Suprapubic skin (tissue), 4 donors: ENCODE results near the gene MICALL2. TPM values are rescaled to one million over a fixed set of nuclear protein-coding genes. Genes with fewer than 3 reads are reported as not detected.
"Not testable (repeated sequence)": the region's sequence is repeated elsewhere in the genome, so short reads cannot be mapped to it uniquely, and the experiment has no call there.

Source experiments
- DNase-seq, 2 donors: peaks; one replicate each; pipeline ENCODE4 v3.0.0-alpha.2; 2019; ENCODE audit warnings: low spot score in 2 of 2
- H3K27ac ChIP-seq: fragments of 200-600 bp; sonication (generic); one replicate; pipeline ENCODE4 v1.5.1; 2019
- H3K27me3 ChIP-seq: fragments of 200-600 bp; sonication (generic); one replicate; pipeline ENCODE4 v1.5.1; 2019
- H3K36me3 ChIP-seq: fragments of 200-600 bp; sonication (generic); one replicate; pipeline ENCODE4 v1.5.1; 2019
- H3K4me1 ChIP-seq: fragments of 200-600 bp; sonication (generic); one replicate; pipeline ENCODE4 v1.5.1; 2019
- H3K4me3 ChIP-seq: fragments of 200-600 bp; sonication (generic); one replicate; pipeline ENCODE4 v1.5.1; 2019; ENCODE audit warnings: mild to moderate bottlenecking
- H3K9me3 ChIP-seq: fragments of 200-600 bp; sonication (generic); one replicate; pipeline ENCODE4 v1.5.1; 2019
- EP300 ChIP-seq: sonication (generic); formaldehyde crosslinking; IDR thresholded peaks from one replicate; pipeline ENCODE4 v1.6.1; 2017; ENCODE audit warnings: antibody characterized with exemption
- POLR2A ChIP-seq, 2 donors: fragments of 450-650 bp; IDR thresholded peaks; one replicate each; pipeline ENCODE4 v1.6.1; 2017; ENCODE audit warnings: antibody characterized with exemption in 2 of 2, mild to moderate bottlenecking in 2 of 2, moderate library complexity in 2 of 2
- POLR2AphosphoS5 ChIP-seq, 3 donors: sonication (generic); formaldehyde crosslinking; IDR thresholded peaks; one replicate each; pipeline ENCODE4 v1.6.1; 2017; ENCODE audit warnings: antibody characterized with exemption in 3 of 3
- WGBS: methylation state at CpG from one replicate; pipeline ENCODE4 v1.1.5; 2018; 5-methylcytosine and 5-hydroxymethylcytosine counted together
- total RNA-seq, 4 donors: library from RNA; depleted of rRNA; stranded (reverse); fragments of >200 nt; gene quantifications; one replicate each; pipeline ENCODE4 v1.1.0, GENCODE V29; 2016
- TF ChIP-seq, protein P1 (sequence below), 2 donors: fragments of 200-600 bp in 1 of 2; fragments of 450-650 bp in 1 of 2; sonication (generic) in 1 of 2; IDR thresholded peaks; one replicate each; pipeline ENCODE4 v1.5.1; 2016 to 2019; ENCODE audit warnings: antibody characterized with exemption in 2 of 2, mild to moderate bottlenecking in 1 of 2, moderate library complexity in 1 of 2

The MICALL2 gene
- total RNA-seq, 4 donors from 2014 or later, result 15.7 to 23.5 (median 16.9) TPM

DNA sequence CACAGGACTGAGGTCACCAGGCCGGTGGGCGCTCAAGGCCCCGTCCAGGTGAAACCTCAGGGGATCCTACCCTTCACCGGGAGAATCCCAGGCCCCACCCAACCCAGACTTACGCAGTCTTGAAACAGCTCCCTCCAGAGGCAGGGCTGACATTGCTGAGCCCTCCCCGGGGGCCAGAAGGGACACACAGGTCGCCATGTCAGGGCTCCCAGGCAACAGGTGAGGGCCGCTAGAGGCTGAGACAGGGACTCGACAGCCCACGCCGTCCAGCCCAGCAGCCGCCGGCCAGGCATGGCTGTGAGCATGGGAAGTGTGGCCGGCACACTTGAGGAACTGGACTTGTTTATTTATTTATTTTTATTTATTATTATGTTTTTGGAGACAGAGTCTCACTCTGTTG lies 10.3 kb downstream of the MICALL2 start:
- TF ChIP-seq POLR2A (IDR thresholded peaks at IDR 0.05), result no peak
- no peak for TF ChIP-seq POLR2AphosphoS5 (IDR thresholded peaks at IDR 0.05)
- TF ChIP-seq EP300, result no peak
- TF ChIP-seq, protein P1, sequence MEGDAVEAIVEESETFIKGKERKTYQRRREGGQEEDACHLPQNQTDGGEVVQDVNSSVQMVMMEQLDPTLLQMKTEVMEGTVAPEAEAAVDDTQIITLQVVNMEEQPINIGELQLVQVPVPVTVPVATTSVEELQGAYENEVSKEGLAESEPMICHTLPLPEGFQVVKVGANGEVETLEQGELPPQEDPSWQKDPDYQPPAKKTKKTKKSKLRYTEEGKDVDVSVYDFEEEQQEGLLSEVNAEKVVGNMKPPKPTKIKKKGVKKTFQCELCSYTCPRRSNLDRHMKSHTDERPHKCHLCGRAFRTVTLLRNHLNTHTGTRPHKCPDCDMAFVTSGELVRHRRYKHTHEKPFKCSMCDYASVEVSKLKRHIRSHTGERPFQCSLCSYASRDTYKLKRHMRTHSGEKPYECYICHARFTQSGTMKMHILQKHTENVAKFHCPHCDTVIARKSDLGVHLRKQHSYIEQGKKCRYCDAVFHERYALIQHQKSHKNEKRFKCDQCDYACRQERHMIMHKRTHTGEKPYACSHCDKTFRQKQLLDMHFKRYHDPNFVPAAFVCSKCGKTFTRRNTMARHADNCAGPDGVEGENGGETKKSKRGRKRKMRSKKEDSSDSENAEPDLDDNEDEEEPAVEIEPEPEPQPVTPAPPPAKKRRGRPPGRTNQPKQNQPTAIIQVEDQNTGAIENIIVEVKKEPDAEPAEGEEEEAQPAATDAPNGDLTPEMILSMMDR (IDR thresholded peaks at IDR 0.05), result no peak
- DNase-seq, result no peak
- H3K27ac ChIP-seq, result no peak overlapping the region
- 93% methylated on average over 10 of the region's 14 CpGs for WGBS
- H3K9me3 ChIP-seq, result no peaks in the 10 kb centered on the region
- no peaks in the 10 kb centered on the region for H3K27me3 ChIP-seq
- no peaks in the 10 kb centered on the region for H3K36me3 ChIP-seq
- H3K4me1 ChIP-seq, result peaks cover 33% of the 10 kb centered on the region
- H3K4me3 ChIP-seq, result no peak overlapping the region

- Histone ChIP-seq H3K27ac (no peak overlapping the region), H3K27me3 (no peaks in the 10 kb centered on the region), H3K9me3 (no peaks in the 10 kb centered on the region), H3K4me1 (peaks cover 24% of the 10 kb centered on the region), H3K4me3 (no peak overlapping the region), H3K36me3 (no peaks in the 10 kb centered on the region)
- no peak for DNase-seq
- 80% methylated on average over 2 of the region's 15 CpGs for WGBS
- TF ChIP-seq EP300 (no peak), POLR2A (IDR thresholded peaks at IDR 0.05) (no peak), POLR2AphosphoS5 (IDR thresholded peaks at IDR 0.05) (no peak)
- TF ChIP-seq, protein P1 (IDR thresholded peaks at IDR 0.05), result no peak
These were observed 11.6 kb downstream of the MICALL2 start for GRCh38 chr7:1447551-1448244.

- Histone ChIP-seq H3K27me3 (no peaks in the 10 kb centered on the region), H3K9me3 (no peaks in the 10 kb centered on the region), H3K27ac (no peak overlapping the region), H3K36me3 (peaks cover under 1% of the 10 kb centered on the region), H3K4me3 (no peak overlapping the region), H3K4me1 (peaks cover 18% of the 10 kb centered on the region)
- WGBS, result 80% methylated on average over 1 of the region's 11 CpGs
- no peak for TF ChIP-seq POLR2AphosphoS5 (IDR thresholded peaks at IDR 0.05)
- TF ChIP-seq EP300, result no peak
- TF ChIP-seq, protein P1 (IDR thresholded peaks at IDR 0.05), result no peak
- no peak for TF ChIP-seq POLR2A (IDR thresholded peaks at IDR 0.05)
- DNase-seq, result no peak
These were observed 12.2 kb downstream of the MICALL2 start for GRCh38 chr7:1447112-1447511.

DNA sequence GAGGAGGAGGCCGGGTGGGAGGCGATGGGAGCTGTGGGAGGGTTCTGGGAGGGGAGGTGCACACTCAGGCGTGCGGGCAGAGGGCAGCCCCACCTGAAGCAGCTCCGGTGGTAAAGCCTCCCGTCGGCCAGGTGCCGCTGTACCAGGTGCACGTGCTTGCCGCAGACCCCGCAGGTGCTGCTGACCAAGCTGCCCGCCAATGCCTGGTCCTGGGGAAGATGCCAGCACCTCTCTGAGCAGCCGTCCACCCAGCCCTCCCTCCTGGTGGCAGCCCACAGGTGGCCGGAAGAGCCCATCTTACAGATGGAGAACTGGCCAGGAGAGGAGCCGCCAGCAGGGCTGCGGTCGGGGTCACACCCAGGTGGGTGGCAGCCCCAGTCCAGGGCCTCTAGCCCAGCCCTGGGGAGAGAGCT lies 12.6 kb downstream of the MICALL2 start:
- Histone ChIP-seq H3K4me3 (no peak overlapping the region), H3K27me3 (no peaks in the 10 kb centered on the region), H3K4me1 (peaks cover 14% of the 10 kb centered on the region), H3K36me3 (peaks cover 5% of the 10 kb centered on the region), H3K27ac (no peak overlapping the region), H3K9me3 (no peaks in the 10 kb centered on the region)
- TF ChIP-seq, protein P1 (IDR thresholded peaks at IDR 0.05), result no peak
- no peak for TF ChIP-seq EP300
- TF ChIP-seq POLR2A (IDR thresholded peaks at IDR 0.05), result no peak
- no peak for TF ChIP-seq POLR2AphosphoS5 (IDR thresholded peaks at IDR 0.05)
- WGBS, result 53% methylated on average over 14 of the region's 17 CpGs
- DNase-seq, result no peak

DNA sequence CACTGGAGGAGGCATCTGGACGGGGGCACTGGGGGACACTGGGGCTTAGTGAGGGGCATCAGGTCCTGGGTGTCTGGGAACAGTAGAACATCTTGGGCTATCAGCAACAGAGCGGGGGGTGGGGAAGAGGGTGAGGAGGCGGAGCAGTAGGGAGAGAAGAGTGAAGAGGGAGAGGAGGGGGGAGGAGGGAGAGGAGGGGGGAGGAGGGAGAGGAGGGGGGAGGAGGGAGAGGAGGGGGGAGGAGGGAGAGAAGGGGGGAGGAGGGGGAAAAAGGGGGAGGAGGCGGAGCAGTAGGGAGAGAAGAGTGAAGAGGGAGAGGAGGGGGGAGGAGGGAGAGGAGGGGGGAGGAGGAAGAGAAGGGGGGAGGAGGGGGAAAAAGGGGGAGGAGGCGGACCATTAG lies 13.2 kb downstream of the MICALL2 start:
- not testable (repeated sequence) for H3K27me3 ChIP-seq, DNase-seq
- WGBS, result 88% methylated on average over 5 of the region's 5 CpGs

DNA sequence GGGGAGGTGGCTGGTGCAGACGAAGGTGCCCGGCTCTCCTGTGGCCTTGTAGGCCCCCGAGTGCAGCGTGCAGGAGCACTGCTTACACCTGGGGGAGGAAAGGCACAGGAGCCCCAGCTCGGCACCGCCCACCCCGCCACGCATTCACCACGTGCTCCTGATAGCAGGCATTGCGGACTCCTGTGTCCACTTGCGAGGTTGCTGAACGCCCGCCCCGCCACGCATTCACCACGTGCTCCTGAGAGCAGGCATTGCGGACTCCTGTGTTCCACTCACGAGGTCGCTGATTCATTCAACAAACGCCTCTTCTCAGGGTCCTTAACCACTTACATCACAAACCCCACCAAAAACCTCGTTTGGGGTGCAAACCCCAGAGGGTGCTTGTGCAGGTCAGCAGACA lies 13.9 kb downstream of the MICALL2 start:
- 92% methylated on average over 17 of the region's 21 CpGs for WGBS

More for the DNA sequence above, 13.2 kb downstream of the MICALL2 start:
- H3K9me3 ChIP-seq, H3K36me3 ChIP-seq, H3K4me3 ChIP-seq, H3K27ac ChIP-seq: not testable (repeated sequence)
- H3K4me1 ChIP-seq, result peaks cover 12% of the 10 kb centered on the region

More for the DNA sequence above, 13.9 kb downstream of the MICALL2 start:
- H3K4me3 ChIP-seq, result no peak overlapping the region
- no peaks in the 10 kb centered on the region for H3K9me3 ChIP-seq
- TF ChIP-seq, protein P1 (IDR thresholded peaks at IDR 0.05), result no peak
- TF ChIP-seq POLR2AphosphoS5 (IDR thresholded peaks at IDR 0.05), result no peak
- TF ChIP-seq POLR2A (IDR thresholded peaks at IDR 0.05), result no peak
- no peak for TF ChIP-seq EP300
- H3K36me3 ChIP-seq, result peaks cover 15% of the 10 kb centered on the region
- peaks cover 12% of the 10 kb centered on the region for H3K4me1 ChIP-seq
- no peak overlapping the region for H3K27ac ChIP-seq
- no peaks in the 10 kb centered on the region for H3K27me3 ChIP-seq
- no peak for DNase-seq
